ENCODE measurements around the gene CRYZ. TPM values are rescaled to one million over a fixed set of nuclear protein-coding genes. Genes with fewer than 3 reads are reported as not detected.
A peak's percentile ranks its signal among the peaks of the same experiment; 100 is the strongest.

The CRYZ gene
- total and polyA plus RNA-seq, 10 of the 15 experiments (the other 5 are each of a cell fraction or from before 2014, with no cell fraction given), result 53.4 to 194 (median 79.8) TPM

DNA sequence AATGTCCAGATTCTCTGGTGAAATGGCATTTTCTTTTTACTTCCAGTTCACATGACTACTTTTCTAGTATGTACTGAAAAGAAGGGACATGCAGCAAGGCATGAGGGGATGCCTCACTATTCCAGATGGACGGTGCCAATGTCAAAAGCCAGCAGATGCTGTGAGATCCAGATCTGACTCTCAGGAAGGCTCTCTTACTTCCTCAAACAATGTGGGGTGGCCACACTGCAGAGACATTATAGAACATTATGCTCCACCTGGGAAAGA lies 17.7 kb downstream of the CRYZ start (continued):
- TF ChIP-seq CUX1 (IDR thresholded peaks at IDR 0.05; ENCODE audit: insufficient replicate concordance, low read depth, low read length) (no peak), CREB1 (IDR thresholded peaks at IDR 0.05; ENCODE audit: low read depth) (no peak), ATF7 (IDR thresholded peaks at IDR 0.05; ENCODE audit: low read depth) (no peak)

DNA sequence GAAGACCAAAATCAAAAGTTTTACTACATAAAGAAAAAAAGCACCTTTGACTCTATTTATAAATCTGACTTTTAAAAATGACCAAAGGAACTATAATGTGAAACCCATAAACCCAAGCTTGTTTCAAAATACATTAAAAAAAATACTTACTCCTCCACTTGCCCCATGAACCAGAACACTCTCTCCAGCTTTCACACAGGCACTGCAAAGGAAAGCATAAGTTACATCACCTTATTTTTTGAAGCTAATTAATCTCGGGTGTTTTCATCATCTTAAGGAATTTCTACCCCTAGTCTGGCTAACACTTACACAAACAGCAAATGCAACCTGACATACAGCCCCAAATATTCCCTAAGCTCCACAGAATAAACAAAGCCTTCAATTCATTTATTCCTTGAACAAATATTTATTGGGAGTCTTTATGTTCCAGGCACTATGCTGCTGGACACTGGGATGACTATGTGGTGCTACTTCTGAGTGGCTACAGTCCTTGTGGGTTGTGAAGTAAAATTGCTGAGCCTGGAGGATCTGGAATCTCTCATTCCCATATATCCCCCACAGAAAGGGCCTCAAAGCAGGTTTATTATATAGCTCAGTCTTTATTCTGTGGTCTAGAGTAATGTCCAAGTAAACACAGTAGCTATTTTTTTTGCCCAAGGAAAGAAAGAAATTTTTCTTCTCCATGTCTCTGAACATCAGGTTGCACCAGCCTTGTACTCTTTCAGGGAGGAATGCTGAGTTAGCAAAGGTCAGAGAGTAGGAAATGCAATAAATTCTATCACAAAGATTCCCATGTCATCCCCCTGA lies 18.2 kb downstream of the CRYZ start:
- whole genome bisulfite sequencing (ENCODE audit: insufficient coverage, insufficient replicate concordance, low lambda C conversion rate, missing lambda C conversion rate), result 0% methylated on average over 1 of the region's 1 CpG
- H3K36me3 ChIP-seq (ENCODE audit: control insufficient read depth in 2 of 2, insufficient read depth in 2 of 2, low read length in 1 of 2), result peaks cover 2 to 17% of the 10 kb centered on the region in 2 experiments; a peak in 2 of 4 replicates
- H3K4me1 ChIP-seq (ENCODE audit: control insufficient read depth, insufficient read depth, low read length), result peaks cover 26% of the 10 kb centered on the region
- ChIA-PET CTCF (interaction anchor here (1.0 to 5.7 kb wide), 10 partner anchors 9 to 61 kb away, joined by 3 to 56 read pairs (median 4); partner anchors contain the start of genes CRYZ and TYW3), RAD21 (ENCODE audit: unreplicated experiment) (interaction anchor here (1.2 to 5.6 kb wide), 4 partner anchors 11 to 33 kb away, joined by 3 to 67 read pairs (median 20); partner anchors contain the start of genes CRYZ and TYW3), SMC1A (ENCODE audit: uncharacterized antibody, unreplicated experiment) (interaction anchor here (1.1 to 5.3 kb wide), 7 partner anchors 10 to 55 kb away, joined by 3 to 77 read pairs (median 5); partner anchors contain the start of genes CRYZ and TYW3), POLR2A (interaction anchor here (0.7 to 3.9 kb wide), 3 partner anchors 11 to 34 kb away, joined by 3 to 35 read pairs (median 5); partner anchors contain the start of genes CRYZ and TYW3)
- H3K4me2 ChIP-seq (ENCODE audit: control insufficient read depth, insufficient read depth), result peak overlapping the region; percentile 64
- H3K4me3 ChIP-seq, result peak overlapping the region; percentile 30; the same call in 1 of the 2 replicates
- no peak overlapping the region for H2AFZ ChIP-seq (ENCODE audit: control insufficient read depth, low read depth, low read length)
- no peak for FAIRE-seq
- BruUV-seq (replicated peaks), result no TSS peak
- intact Hi-C loops (cut with micrococcal nuclease; ENCODE audit: unreplicated experiment) (no loop called here), in situ Hi-C loops (cut with MboI) (no loop called here)
- peak; percentile 83 for ATAC-seq
- DNase-seq (ENCODE audit: low read depth, low spot score), result no peak
- H3K9me3 ChIP-seq (replicated peaks; ENCODE audit: control insufficient read depth, insufficient read depth, low read length), result no peaks in the 10 kb centered on the region
- H4K20me1 ChIP-seq (ENCODE audit: control insufficient read depth, insufficient read depth), result no peaks in the 10 kb centered on the region
- H3K27me3 ChIP-seq (replicated peaks in 1 of 2; ENCODE audit: control insufficient read depth in 2 of 2, insufficient read depth in 2 of 2, low read length in 1 of 2), result no peaks in the 10 kb centered on the region
- peak overlapping the region; percentile 4; the same call in 1 of the 2 replicates for H3K9ac ChIP-seq (ENCODE audit: control insufficient read depth, insufficient read depth, low read length)
- H3K79me2 ChIP-seq (ENCODE audit: control insufficient read depth, insufficient read depth, low read length), result no peaks in the 10 kb centered on the region; the same call in none of the 2 replicates
- H3K27ac ChIP-seq (ENCODE audit: control insufficient read depth, insufficient read depth), result peak overlapping the region; percentile 57
- TF ChIP-seq, protein P1, sequence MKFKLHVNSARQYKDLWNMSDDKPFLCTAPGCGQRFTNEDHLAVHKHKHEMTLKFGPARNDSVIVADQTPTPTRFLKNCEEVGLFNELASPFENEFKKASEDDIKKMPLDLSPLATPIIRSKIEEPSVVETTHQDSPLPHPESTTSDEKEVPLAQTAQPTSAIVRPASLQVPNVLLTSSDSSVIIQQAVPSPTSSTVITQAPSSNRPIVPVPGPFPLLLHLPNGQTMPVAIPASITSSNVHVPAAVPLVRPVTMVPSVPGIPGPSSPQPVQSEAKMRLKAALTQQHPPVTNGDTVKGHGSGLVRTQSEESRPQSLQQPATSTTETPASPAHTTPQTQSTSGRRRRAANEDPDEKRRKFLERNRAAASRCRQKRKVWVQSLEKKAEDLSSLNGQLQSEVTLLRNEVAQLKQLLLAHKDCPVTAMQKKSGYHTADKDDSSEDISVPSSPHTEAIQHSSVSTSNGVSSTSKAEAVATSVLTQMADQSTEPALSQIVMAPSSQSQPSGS (IDR thresholded peaks at IDR 0.05; ENCODE audit: low read length), result 0 out of 2 replicates have a peak, but pooled peaks have one; percentile 35
- no peak for TF ChIP-seq POLR2AphosphoS2 (IDR thresholded peaks at IDR 0.05; ENCODE audit: low read depth, low read length)
- TF ChIP-seq PKNOX1 (IDR thresholded peaks at IDR 0.05), result no peak
- no peak for TF ChIP-seq JUND (IDR thresholded peaks at IDR 0.05; ENCODE audit: low read depth, low read length)
- no peak for TF ChIP-seq IRF3 (IDR thresholded peaks at IDR 0.05)
- no peak for TF ChIP-seq CHD4 (IDR thresholded peaks at IDR 0.05)
- TF ChIP-seq TCF3 (IDR thresholded peaks at IDR 0.05; ENCODE audit: borderline replicate concordance, insufficient read depth, low read depth, low read length), result no peak
- no peak for TF ChIP-seq PAX8 (IDR thresholded peaks at IDR 0.05)
- TF ChIP-seq ASH2L (IDR thresholded peaks at IDR 0.05; ENCODE audit: borderline replicate concordance, low read depth), result no peak

All from GM12878 (cell line).